Hypothalamus (tissue), 51 donors: ENCODE data around the gene SLC1A2.

Experiments
- DNase-seq, 51 donors: peaks; one replicate each; lab custom pipeline; 2025; lab: John Stamatoyannopoulos, UW

SLC1A2 gene

DNA sequence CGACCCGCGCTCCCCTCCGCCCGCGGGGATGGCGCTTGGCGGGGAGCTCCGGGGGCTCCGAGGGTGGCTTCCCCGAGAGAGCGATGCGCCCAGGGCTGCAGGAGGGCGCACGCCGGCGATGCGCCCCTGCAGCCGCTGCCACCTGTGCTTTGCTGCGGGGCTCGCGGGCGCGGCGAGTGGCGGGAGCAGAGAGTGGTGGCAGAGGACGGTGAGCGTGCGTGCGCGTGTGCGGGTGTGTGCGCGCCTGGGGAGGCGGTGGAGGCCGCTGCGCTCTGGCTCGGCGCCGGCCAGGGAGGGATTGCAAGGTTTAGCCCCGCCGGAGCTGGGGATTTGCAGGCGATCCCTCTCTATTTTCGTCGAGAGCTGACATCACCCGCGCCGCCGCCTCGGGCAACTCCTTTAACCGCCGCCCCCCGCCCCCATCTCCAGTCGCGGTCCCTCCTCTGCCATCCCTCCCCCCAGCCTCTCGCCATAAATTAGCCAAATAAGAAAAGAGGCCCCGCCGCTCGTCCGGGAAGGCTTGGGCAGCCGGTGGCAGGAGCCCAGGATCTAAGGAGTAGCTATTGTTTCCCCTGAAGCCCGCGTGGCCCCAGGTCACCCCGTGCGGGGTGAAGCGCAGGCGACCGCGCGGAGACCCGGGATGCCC is at the start of gene SLC1A2:
Gene SLC1A2 (minus strand): TSS at position 375 of the 646 bp plus-strand sequence. CDS start 592 bp downstream, outside the sequence.
- DNase-seq = peak in 41 of 51 donors; percentile 18 to 86 (median 62)

DNA sequence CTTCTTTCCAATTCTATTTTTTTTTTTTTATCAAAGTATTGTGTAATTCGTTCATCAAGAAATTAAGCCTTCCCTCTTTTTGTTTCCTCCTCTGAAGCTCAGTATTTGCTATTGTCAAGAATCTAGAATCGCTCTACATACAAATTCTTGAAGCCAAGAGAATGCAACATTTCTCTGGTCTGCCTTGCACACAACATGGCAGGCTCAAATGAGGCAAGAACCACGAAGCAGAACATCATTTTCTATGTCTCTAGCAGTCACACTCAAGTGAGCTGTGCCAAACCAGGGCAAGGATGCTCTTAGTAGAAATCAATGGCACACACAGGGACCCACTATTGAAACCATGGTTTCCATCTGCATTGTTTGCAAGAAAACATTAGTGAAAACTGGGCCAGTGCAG is 46.7 kb upstream of the SLC1A2 start:
- DNase-seq = no peak

DNA sequence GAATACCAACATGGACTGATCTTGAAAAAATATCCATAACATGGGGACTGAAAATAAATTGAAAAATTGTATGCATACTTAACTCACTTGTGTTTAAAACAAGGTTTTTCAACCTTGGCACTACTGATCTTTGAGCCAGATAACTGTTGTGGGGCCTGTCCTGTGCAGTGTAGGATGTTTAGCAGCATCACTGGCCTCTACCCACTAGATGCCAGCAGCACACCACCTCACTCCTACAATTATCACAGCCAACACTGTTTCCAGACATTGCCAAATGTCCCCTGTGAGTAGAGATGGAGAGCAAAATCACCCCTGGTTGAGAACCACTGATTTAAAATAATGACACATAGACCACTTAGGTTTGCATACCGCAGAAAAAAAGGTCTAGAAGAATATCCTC is 45.0 kb upstream of the SLC1A2 start:
- peak in 15 of 51 donors; percentile 3 to 35 (median 12) for DNase-seq

DNA sequence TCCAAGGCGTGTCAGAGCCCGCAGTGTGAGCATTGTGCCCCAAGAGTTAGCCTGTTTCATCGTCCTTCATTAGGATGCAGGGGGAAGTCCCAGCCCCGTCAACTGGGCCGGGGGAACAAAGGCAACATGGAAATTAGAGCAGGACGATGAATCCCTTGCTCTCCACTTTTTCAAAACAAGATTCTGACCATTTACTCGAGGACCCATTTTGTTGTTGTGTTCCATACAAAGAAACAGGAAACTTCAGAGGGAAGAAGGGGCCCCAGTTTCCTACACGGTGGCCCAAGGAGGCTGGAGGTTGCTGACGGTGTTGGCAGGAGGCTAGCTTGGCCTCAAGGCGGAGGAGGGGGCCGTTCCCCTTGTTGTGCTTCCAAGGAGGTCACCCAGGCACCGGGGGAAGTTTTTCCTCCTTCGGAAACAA is 44.0 kb upstream of the SLC1A2 start:
- peak in 26 of 51 donors; percentile 16 to 83 (median 56) for DNase-seq

DNA sequence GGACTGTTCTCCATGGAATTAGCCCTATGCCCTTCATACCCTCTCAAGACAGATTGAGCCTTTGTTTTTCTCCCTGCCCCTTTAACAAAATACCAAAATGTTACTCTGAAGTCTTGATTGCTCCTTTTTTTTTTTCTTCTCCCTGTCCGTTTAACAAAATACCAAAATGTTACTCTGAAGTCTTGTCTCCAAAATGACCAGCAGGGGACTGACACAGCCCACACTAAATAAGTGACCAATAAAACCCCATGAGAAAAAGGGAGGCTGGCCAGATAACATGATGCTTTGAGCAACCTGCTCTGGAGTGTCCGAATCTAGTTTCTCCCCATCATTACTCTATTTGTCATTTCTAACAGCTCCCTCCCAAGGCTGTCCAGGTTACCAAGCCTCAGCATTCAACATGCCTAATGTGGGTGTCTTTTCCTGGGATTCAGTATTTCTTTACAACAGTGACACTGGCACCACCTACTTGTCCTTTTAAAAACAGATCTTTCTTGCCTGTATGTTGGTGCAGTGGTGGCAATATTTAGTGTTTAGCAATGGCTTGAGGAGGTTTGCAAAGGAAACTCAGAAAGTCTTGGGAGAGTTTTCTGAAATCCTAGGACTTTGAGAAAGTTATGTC is 42.7 kb upstream of the SLC1A2 start:
- no peak for DNase-seq

DNA sequence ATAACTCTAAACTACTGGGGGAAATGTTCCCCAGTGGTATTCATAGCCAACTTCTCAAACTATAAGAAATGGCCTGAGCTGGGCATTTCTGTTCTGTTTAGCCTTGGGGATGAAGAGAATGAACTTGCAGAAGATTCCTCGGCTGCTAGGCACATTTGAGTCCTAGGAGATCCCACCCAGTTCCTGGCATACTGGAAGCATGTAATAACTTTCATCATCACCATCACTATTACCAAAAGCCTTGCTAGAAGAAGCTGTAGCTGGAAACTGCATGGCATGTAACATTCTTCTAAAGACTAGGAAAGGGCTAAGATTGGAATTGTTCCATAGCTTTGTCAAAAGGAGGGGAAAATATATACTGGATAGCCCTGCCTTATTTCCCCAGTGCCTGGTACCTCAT is 40.1 kb upstream of the SLC1A2 start:
- DNase-seq = no peak

DNA sequence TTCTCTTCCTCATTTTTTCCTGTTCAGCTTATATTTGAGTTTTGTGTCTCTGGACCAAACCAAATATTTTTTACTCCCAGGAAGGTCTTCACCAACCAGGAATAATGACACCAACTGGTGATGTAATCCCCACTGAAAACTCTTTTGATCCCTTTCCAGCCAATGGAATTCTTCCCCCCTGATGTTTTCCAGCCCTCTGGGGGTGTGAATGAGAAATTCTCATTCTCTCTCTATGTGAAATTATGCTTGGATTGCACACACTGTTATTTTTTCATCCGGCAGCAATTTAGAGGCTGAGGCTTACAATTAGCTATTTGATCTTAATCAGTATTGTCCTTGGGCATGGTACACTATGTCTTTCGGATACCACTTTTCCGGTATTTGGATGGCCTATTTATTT is 39.5 kb upstream of the SLC1A2 start:
- DNase-seq = no peak

DNA sequence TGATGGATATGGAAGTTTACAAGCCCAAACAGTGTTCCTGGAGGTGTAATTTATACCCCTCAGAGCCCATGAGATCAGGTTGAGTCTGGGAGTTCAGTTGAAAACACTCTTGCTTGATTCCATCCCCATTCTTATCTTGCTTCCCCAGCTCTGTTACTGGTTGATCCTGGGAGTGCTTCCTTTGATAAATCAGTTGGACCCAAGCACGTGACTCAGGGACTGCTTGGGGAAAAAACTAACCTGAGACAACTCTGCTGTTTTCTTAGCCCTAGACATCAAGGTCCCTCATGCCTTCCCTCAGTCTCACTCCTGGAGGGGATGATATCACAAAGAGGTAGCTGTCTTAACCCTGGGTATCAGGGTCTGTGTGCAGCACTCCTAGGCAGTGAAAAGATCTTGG is 35.0 kb upstream of the SLC1A2 start:
- DNase-seq = no peak

DNA sequence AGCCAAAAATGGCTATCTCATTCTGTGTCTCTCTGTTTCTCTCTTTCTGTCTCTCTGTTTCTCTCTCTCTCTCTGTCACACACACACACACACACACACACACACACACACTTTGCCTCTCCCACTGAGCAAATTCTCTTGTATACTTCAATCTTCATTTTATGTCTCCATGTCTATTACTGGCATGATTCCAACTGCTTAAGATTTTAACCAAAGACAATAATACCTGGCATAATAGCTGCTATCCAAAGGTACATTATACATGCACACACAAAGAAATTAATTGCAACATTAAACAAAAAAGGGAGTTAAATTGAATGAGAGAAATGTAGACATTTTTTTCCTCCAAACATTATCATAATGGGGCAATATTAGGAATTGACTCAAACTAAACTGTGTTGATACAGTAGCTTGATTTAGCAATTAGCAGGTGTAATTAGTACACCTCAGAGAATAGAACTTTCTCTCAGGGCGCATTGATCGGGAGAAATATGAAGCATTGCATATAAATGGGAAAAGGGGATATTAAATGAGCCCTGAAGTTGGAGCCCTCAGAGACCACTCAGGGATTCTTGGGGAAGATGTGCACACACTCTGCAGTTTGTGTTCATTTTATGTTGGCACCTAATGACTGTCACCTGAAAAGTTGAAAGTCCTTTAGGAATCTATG is 17.4 kb upstream of the SLC1A2 start:
- no peak for DNase-seq

DNA sequence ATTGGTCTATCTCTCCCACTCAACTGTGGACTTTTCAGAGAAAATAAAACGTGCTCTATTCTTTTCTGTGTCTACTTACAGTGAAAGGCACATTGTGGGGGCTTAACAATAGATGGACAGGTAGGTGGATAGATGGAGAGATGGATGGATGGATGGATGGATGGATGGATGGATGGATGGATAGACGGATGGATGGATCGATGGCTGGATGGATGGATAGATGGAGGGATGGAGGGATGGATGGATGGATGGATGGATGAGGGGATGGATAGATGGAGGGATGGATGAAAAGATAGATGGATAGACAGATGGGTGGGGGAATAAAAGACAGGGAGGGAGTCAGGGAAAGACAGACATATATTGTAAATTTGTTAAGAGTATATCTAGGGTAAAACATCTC is 14.2 kb upstream of the SLC1A2 start:
- no peak for DNase-seq

DNA sequence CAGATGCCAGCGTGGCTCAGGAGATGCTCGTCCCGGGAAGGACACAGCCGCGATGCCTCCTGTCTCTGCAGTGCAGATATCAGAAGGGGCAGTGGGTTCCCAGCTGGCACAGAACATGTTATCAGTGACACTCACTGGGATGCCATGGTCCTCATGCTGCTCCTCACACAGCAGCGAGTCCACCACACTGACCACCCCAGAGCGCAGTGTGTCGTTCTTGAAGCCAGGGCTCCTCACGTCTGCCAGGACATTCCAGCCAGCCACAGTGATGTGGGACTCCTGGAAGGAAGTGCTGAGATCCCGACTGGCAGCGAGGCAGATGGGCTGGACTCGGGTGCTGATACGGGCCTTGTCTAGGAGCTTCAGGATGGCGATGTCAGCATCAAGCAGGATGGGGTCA is 13.1 kb upstream of the SLC1A2 start:
- DNase-seq = no peak

DNA sequence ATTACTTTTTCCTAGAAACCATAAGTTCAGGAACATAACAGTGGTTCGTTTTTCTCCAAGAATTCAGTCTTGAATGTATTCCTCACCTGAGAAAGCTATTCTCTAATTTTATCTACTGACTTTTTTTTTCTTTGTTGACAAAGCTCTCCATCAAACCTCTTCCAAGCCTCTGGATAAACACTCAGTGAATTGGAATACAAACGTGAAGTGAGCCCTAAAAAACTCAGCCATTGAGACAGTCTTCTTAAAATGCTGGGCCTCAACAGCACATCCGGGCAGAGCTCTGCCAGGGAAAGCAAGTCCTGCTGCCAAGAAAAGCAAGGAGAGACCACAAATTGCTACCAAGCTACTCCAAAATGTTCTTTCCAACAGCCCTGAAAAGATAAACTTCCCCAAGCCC is 7.7 kb upstream of the SLC1A2 start:
- DNase-seq = peak in 19 of 51 donors; percentile 8 to 68 (median 36)

DNA sequence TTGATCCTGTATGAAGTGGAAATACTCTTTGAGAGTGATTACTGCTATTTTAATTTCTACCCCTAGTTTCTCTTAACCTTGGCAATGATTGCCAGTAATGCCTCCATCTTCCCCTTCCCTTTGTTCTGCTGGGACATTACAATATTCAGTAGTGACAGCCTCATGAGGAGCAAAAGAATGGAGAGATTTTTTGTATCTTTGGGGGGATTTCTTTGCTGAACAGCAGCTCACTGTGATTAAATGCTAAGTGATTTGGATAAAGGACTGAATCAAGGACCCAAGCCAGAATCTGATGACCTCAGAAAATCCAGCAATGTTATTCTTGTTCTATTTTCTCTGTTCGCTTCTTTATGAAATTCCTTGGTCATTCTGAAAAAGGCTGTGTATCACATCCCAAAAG is 7.0 kb upstream of the SLC1A2 start:
- no peak for DNase-seq

DNA sequence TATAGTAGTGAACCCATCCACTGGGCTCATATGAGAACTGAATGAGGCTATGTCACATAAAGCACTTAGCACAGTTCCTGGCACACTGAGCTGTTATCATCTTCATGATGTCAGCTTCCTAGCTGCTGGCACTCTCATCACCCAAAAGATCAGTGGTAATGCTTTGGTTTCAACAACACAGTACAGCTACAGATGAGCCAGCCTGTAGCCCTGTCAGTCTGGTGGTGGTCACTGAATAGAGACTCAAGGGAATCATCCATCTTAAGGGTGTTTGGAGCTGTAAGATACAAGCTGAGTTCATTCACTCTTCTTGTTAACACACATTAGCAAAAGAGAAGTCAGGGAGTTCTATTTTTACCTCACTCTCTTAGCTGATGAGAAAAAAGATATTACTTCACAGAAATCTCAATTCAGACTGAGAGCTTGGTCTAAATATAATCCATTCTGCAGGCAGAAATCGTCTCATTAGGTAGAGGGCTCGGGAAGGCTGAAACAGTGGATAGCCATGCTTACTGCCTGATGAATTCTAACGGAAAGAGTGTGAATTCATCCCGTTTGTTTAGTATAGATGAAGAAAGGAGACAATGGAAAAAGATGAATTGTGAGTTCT is 6.3 kb upstream of the SLC1A2 start:
- peak in 1 of 51 donors; percentile 11 for DNase-seq

DNA sequence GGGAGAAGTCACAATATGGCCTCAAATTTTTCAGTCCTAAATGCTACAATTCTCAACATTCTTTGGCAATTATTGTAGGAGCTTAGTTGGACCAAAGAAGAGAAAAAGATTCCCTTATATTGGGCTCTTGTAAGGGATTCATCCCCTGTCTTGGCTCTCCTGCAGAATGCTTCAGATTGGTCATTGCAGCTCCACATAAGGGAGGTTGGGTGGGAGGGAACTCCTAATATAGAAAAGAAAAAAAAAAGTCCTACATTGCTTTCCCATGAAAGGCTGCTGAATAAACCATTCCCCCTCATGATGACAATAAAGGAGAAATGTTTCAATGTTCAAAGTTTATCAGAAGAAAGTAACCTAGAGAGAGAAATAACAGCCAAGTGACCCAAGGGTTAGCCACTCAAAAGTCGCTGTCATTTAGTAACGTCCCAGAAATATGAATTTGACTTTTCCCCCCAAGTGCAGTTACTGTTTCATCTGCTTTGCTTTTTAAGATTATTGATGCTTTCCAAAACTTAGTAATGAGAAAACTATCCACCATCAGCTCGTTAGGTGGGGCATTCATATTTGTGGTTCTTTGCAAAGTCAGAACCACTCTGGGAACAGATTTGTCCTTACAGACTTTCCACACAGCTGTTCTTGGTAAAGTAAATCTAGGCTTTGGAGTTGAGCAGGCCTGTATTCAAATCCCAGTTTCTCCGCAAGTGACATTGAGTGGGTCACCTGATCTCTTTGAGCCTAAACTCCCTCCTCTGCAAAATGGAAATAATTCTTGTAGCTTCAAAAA is 5.0 kb upstream of the SLC1A2 start:
- DNase-seq = no peak

DNA sequence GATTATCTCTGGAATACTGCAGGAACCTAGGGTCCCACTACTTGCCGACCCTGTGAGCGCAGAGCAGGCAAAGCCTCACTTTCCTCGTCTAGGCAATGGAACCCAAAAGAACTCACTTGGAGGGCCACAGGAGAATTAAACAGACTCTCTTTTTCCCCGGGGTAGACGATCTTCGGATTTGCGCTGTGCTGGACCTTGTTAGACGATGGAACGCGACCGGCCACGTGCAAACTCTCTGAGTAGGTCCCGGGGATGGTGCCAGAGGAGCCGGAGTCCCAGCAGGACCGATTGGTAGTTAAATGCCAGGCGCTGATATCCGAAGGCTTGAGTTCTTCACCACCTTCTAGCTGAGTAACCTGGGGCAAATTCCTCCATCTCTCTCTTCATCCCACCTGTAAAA is 1.0 kb upstream of the SLC1A2 start:
- DNase-seq = peak in 13 of 51 donors; percentile 10 to 41 (median 22)

DNA sequence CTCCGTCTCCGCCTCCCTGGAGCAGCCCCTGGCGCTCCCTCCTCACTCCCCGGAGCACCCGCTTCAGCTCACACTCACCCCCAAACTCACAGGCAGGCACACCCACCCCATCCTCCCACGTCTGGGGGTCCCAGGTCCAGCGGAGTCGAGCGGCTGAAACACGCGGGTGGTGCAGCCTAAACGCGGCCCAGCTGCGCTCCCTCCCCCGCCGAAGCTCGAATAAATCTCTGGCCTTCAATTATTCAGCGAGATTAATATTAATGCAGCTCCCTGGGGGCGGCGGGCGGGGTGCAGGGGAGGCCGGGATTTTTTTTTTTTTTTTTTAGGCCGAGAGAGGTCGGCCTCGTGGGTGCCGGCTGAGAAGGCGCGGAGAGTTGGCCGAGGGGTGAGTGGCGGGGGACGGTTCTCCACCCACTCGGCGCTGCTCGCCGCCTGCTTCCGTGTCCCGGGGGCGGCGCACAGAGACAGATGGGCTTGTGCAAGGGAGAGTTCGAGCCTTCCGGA is 524 bp upstream of the SLC1A2 start:
- DNase-seq = peak in 20 of 51 donors; percentile 13 to 71 (median 43)

DNA sequence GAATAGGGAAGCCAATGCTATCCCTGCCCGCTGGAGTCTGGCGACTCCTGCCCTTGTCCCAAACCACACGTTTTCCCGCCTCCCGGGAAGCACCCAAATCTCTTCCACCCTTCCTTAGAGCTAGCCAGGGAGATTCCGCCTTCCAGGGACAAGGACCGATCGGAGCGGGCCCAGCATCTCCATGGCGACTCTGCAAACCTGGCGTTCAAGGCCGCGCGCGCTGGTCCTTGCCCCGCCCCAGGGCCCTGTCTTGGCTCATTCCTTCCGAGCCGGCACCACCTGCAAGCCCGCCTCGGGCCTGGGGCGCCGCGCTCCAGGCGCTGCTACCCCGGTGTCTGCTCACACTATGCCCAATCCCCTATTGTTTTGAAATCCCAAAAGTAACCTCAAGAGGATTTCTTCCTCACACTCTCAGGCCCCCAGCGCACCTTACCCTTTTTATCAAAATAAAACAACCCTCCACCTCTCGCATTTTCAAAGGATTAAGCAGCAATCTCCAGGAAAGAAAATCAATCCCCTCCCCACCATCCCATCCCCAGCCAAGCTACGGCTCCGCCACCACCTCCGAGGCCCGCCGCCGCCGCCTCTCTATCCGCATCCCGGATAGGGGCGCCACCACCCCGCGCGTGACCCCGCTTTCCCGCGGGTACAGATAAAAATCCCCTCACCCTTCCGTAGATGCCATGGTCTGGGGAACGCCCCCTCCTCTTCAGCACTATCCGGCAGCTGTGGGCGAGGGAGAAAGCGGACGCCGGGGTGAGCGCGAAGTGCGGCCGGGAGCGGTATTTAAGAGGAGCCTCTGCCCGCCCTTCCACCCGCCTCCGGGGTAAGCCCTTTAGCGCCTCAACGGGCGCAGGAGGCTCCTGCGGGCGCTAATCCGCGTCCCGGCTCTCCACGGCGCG is 825 bp downstream of the SLC1A2 start:
- peak in 23 of 51 donors; percentile 16 to 72 (median 32) for DNase-seq

DNA sequence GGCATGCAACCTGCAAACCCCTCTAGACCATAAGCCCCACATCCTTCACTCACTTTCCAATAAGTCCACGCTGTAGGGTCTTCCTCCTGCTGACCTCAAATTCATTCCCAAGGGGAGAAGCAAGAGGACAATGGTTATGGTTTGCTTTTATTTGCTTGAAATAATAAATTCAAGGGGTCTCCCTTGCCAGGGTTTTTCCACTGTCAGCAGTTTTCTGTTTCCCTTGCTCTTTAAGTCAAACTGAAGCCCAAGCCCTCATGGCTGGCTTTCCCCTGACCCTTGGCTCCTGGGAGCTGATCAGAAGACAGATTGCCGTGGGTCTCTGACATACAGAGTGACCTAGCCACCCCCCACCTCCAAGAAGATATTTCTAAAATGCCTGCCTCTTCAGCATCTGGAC is 3.9 kb downstream of the SLC1A2 start:
- no peak for DNase-seq
